ENCODE measurements around the gene OPTC. TPM values are rescaled to one million over a fixed set of nuclear protein-coding genes. Genes with fewer than 3 reads are reported as not detected.

The OPTC gene
- total and polyA plus RNA-seq, 2 of the 13 experiments (the other 11 are each of a cell fraction or from before 2014, with no cell fraction given) = not detected

GRCh38 chr1:203476216-203476814 lies 17.6 kb upstream of the OPTC start:
- Histone ChIP-seq H3K27me3 (ENCODE audit: control insufficient read depth in 1 of 2, insufficient read depth in 2 of 2, low read length in 2 of 2) (peaks cover 0 to 34% of the 10 kb centered on the region in 2 experiments; a peak in 3 of 5 replicates), H3K36me3 (replicated peaks in 1 of 2; ENCODE audit: control insufficient read depth in 1 of 2, insufficient read depth in 2 of 2, low read length in 2 of 2) (no peaks in the 10 kb centered on the region), H2AFZ (ENCODE audit: low read length) (no peak overlapping the region), H4K20me1 (ENCODE audit: insufficient read depth, low read length) (no peaks in the 10 kb centered on the region), H3K4me1 (ENCODE audit: insufficient read depth, low read length) (no peaks in the 10 kb centered on the region), H3K9me3 (ENCODE audit: low read length) (no peaks in the 10 kb centered on the region), H3K4me3 (replicated peaks in 1 of 3; ENCODE audit: insufficient read depth in 1 of 3, low read depth in 2 of 3, low read length in 3 of 3) (no peak overlapping the region), H3K27ac (ENCODE audit: extremely low read length, insufficient read depth, low read length) (no peak overlapping the region), H3K79me2 (ENCODE audit: insufficient read depth, low read length) (no peaks in the 10 kb centered on the region), H3K9ac (ENCODE audit: insufficient read depth, low read depth, low read length) (no peak overlapping the region), H3K4me2 (ENCODE audit: low read depth, low read length) (no peak overlapping the region)
- FAIRE-seq = no peak
- no TSS peak for BruUV-seq (replicated peaks)
- no peak for DNase-seq (ENCODE audit: low spot score)
- in situ Hi-C loops (cut with HindIII; ENCODE audit: extremely low pct_ligation_motif_present, low pct_unique_long_range_greater_than_20kb) = no loop called here
- ChIA-PET CTCF (ENCODE audit: low intra/inter-chr PET ratio, low total read pairs) (no interaction called here), POLR2A (no interaction called here)
- no peak for ATAC-seq
- TF ChIP-seq GLI4 (CRISPR knock-in tag; IDR thresholded peaks at IDR 0.05; ENCODE audit: borderline replicate concordance) (no peak), ZSCAN12 (CRISPR knock-in tag; IDR thresholded peaks at IDR 0.05) (no peak), ZNF34 (CRISPR knock-in tag; IDR thresholded peaks at IDR 0.05; ENCODE audit: borderline replicate concordance) (no peak), ZNF251 (CRISPR knock-in tag; IDR thresholded peaks at IDR 0.05) (no peak), KLF12 (CRISPR knock-in tag; IDR thresholded peaks at IDR 0.05; ENCODE audit: borderline replicate concordance) (no peak), NONO (IDR thresholded peaks at IDR 0.05) (no peak), NONO (CRISPR knock-in tag; conservative IDR thresholded peaks at IDR 0.05) (no peak), ASH2L (IDR thresholded peaks at IDR 0.05; ENCODE audit: insufficient read length, low read depth, low read length) (no peak), RXRA (CRISPR knock-in tag; IDR thresholded peaks at IDR 0.05) (no peak), AGO1 (IDR thresholded peaks at IDR 0.05; ENCODE audit: low read depth, low read length, poor library complexity, severe bottlenecking) (no peak), RBFOX2 (IDR thresholded peaks at IDR 0.05; ENCODE audit: low read depth, low read length) (no peak), KLF16 (CRISPR knock-in tag; IDR thresholded peaks at IDR 0.05) (no peak), DNMT1 (CRISPR knock-in tag; IDR thresholded peaks at IDR 0.05) (no peak), ZNF580 (CRISPR knock-in tag; IDR thresholded peaks at IDR 0.05; ENCODE audit: borderline replicate concordance, low read depth) (no peak), ZNF629 (CRISPR knock-in tag; conservative IDR thresholded peaks at IDR 0.05) (no peak)
- 20% methylated on average over 9 of the region's 9 CpGs for WGBS (ENCODE audit: low lambda C conversion rate)
- intact Hi-C loops (cut with micrococcal nuclease; ENCODE audit: unreplicated experiment) = no loop called here

Measured in HepG2 (cell line).